Activated CD4-positive, alpha-beta T cell treated with anti-CD3 and anti-CD28 coated beads for 4 hours (primary cell): Measurements from ENCODE around the gene MIA.
"Not testable (repeated sequence)": the region's sequence is repeated elsewhere in the genome, so short reads cannot be mapped to it uniquely, and the experiment has no call there.

Source experiments
- DNase-seq, 2 donors: peaks; one replicate each; pipeline ENCODE4 v3.0.0-alpha.2; 2020

The MIA gene

DNA sequence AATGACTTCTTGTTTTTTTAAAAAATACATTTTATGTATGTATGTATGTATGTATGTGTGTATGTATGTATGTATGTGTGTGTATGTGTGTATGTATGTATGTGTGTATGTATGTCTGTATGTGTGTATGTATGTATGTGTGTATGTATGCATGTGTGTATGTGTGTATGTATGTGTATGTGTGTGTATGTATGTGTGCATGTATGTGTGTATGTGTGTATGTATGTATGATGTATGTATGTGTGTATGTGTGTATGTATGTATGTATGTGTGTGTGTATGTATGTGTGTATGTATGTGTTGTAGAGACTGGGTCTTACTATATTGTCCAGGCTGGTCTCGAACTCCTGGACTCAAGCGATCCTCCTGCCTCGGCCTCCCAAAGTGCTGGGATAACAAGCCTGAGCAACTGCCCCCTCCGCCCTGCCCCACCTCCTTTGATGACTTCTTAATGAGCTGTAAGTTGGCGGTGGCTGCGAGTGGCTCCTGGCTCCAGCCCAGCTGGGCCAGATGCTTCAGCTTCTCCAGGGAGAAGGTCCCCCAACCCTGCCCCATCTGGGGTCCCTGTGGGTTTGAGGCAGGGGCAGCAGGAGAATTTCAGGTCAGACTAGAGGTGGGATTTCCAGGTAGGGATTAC lies 50.3 kb downstream of the MIA start:
- not testable (repeated sequence) for DNase-seq

GRCh38 chr19:40826312-40826698 lies 51.0 kb downstream of the MIA start:
- not testable (repeated sequence) for DNase-seq

DNA sequence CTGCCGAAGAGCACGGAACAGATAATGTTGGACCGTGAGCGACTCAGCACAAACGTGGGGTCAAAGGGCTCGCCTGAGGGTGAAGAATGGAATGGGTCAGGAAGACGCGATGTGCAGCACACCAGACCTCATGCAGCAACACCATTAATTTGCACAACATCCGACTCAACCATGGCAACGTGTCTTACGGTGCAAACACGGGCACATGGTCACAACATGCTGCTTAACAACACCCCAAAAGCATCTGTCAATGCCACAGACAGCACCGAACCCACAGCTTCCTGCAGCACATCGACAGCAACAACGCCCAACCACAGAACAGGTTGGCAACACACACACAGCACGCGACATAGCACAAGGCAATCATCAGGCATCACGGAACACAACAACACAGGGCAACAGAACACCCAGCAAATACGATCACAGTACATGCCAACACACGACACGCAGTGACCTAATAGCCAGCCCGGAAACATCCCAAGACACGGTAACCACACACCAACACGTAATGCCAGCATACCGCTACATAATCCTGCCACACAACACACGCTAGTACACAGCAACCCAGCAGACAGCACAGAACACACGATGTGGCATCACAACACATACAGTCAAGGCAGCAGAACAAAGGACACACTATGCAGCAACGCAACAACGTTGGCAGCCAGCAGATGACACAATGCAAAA lies 51.5 kb downstream of the MIA start:
- not testable (repeated sequence) for DNase-seq
